Activated naive CD4-positive, alpha-beta T cell treated with anti-CD3 and anti-CD28 coated beads for 36 hours (primary cell): ENCODE data around the gene AFAP1L1. TPM values are rescaled to one million over a fixed set of nuclear protein-coding genes. Genes with fewer than 3 reads are reported as not detected.
"Not testable (repeated sequence)": the region's sequence is repeated elsewhere in the genome, so short reads cannot be mapped to it uniquely, and the experiment has no call there.

ENCODE experiments used
- CTCF ChIA-PET: fragments of 350-600 bp; sonication (Branson Sonifier 250); formaldehyde crosslinking; loops from one replicate; lab custom pipeline; 2021; ENCODE audit warnings: antibody characterized with exemption; lab: Charles Lee
- DNase-seq: peaks from one replicate; pipeline ENCODE4 v3.0.0-alpha.2; 2020
- H3K27ac Mint-ChIP-seq: one replicate; pipeline ENCODE4 v1.8.0; 2021; ENCODE audit warnings: mild to moderate bottlenecking, mixed read lengths
- H3K27me3 Mint-ChIP-seq: one replicate; pipeline ENCODE4 v1.8.0; 2021; ENCODE audit warnings: low read depth, mixed read lengths
- H3K36me3 Mint-ChIP-seq: one replicate; pipeline ENCODE4 v1.8.0; 2021; ENCODE audit warnings: low read depth, mixed read lengths
- H3K4me1 Mint-ChIP-seq: one replicate; pipeline ENCODE4 v1.8.0; 2021; ENCODE audit warnings: low read depth, mixed read lengths
- H3K4me3 Mint-ChIP-seq: one replicate; pipeline ENCODE4 v1.8.0; 2021; ENCODE audit warnings: mild to moderate bottlenecking, moderate library complexity, mixed read lengths
- H3K9me3 Mint-ChIP-seq: one replicate; pipeline ENCODE4 v1.8.0; 2021; ENCODE audit warnings: mixed read lengths
- intact Hi-C: fragments of 100-400 bp; cut with micrococcal nuclease; formaldehyde crosslinking; loops from one replicate; pipeline ENCODE4 v1.15.1; 2023
- total RNA-seq, 2 experiments: library from RNA; stranded (reverse); gene quantifications; one replicate each; pipeline ENCODE4 v1.2.3, GENCODE V29; 2021

Gene AFAP1L1
- total RNA-seq, 2 experiments from 2014 or later, result 0.07 TPM; not detected in 1

- intact Hi-C loops, result no loop called here
- no peaks in the 10 kb centered on the region for H3K27me3 Mint-ChIP-seq
- H3K36me3 Mint-ChIP-seq, result no peaks in the 10 kb centered on the region
- H3K4me3 Mint-ChIP-seq, result no peak overlapping the region
- DNase-seq, result no peak
- CTCF ChIA-PET, result interaction anchor here (0.6 to 2.7 kb wide), 7 partner anchors 8 to 444 kb away, joined by 3 to 14 read pairs (median 3); no protein-coding TSS in a partner anchor
- no peaks in the 10 kb centered on the region for H3K9me3 Mint-ChIP-seq
- peaks cover 4% of the 10 kb centered on the region for H3K4me1 Mint-ChIP-seq
- H3K27ac Mint-ChIP-seq, result no peak overlapping the region
Observed at GRCh38 chr5:149389552-149390495, 118.2 kb downstream of the AFAP1L1 start.

GRCh38 chr5:149391076-149391475, 119.4 kb downstream of the AFAP1L1 start:
- H3K9me3 Mint-ChIP-seq, H3K4me1 Mint-ChIP-seq, intact Hi-C loops, H3K27me3 Mint-ChIP-seq, H3K4me3 Mint-ChIP-seq, H3K36me3 Mint-ChIP-seq, DNase-seq, H3K27ac Mint-ChIP-seq: not testable (repeated sequence)
- CTCF ChIA-PET, result interaction anchor here (0.7 to 2.7 kb wide), 4 partner anchors 9 to 43 kb away, joined by 3 to 14 read pairs (median 4); no protein-coding TSS in a partner anchor

Other genes with a start within 250 kb of the AFAP1L1 start
- gene SH3TC2, start 208.8 kb upstream of the AFAP1L1 start, total RNA-seq, result not detected
- gene ABLIM3, start 130.4 kb upstream of the AFAP1L1 start, total RNA-seq, result not detected
- 10 to 100 TPM; 44.7 to 49.6 TPM for gene GRPEL2, start 73.6 kb downstream of the AFAP1L1 start, total RNA-seq
- gene PCYOX1L, start 86.2 kb downstream of the AFAP1L1 start, total RNA-seq, result 10 to 100 TPM; 19.9 to 21.0 TPM
- gene IL17B, start 107.4 kb downstream of the AFAP1L1 start, total RNA-seq, result not detected